Tibial nerve (tissue), 4 donors: Measurements from ENCODE around the gene SH2D3C.

Experiments used
- EP300 ChIP-seq, 2 donors: sonication (generic); formaldehyde crosslinking; IDR thresholded peaks; one replicate each; pipeline ENCODE4 v1.6.1; 2017; ENCODE audit warnings: antibody characterized with exemption in 2 of 2, mild to moderate bottlenecking in 1 of 2
- POLR2A ChIP-seq, 2 donors: fragments of 450-650 bp; IDR thresholded peaks; one replicate each; pipeline ENCODE4 v1.6.1; 2017; ENCODE audit warnings: antibody characterized with exemption in 2 of 2, mild to moderate bottlenecking in 2 of 2, moderate library complexity in 2 of 2
- TF ChIP-seq, protein P1 (sequence below), 5 experiments: fragments of 200-600 bp in 3 of 5; fragments of 450-650 bp in 2 of 5; sonication (generic) in 3 of 5; IDR thresholded peaks; one replicate each; pipeline ENCODE4 v1.5.1; 2016 to 2019; ENCODE audit warnings: antibody characterized with exemption in 5 of 5, mild to moderate bottlenecking in 3 of 5, moderate library complexity in 2 of 5

GRCh38 chr9:127776195-127776923 is 2.1 kb downstream of the SH2D3C start:
- TF ChIP-seq EP300 (IDR thresholded peaks at IDR 0.05) (no peak), POLR2A (IDR thresholded peaks at IDR 0.05) (no peak)
- TF ChIP-seq, protein P1, sequence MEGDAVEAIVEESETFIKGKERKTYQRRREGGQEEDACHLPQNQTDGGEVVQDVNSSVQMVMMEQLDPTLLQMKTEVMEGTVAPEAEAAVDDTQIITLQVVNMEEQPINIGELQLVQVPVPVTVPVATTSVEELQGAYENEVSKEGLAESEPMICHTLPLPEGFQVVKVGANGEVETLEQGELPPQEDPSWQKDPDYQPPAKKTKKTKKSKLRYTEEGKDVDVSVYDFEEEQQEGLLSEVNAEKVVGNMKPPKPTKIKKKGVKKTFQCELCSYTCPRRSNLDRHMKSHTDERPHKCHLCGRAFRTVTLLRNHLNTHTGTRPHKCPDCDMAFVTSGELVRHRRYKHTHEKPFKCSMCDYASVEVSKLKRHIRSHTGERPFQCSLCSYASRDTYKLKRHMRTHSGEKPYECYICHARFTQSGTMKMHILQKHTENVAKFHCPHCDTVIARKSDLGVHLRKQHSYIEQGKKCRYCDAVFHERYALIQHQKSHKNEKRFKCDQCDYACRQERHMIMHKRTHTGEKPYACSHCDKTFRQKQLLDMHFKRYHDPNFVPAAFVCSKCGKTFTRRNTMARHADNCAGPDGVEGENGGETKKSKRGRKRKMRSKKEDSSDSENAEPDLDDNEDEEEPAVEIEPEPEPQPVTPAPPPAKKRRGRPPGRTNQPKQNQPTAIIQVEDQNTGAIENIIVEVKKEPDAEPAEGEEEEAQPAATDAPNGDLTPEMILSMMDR (IDR thresholded peaks at IDR 0.05): no peak
